K562 (cell line): ENCODE results near the gene TMEM271. TPM values are rescaled to one million over a fixed set of nuclear protein-coding genes. Genes with fewer than 3 reads are reported as not detected.

Experiments used
- ATAC-seq: fragments of 200-7000 bp; cut with Tn5 transposase; 3 replicates; pipeline ENCODE4 v1.9.1; 2020; ENCODE audit warnings: moderate library complexity
- BruUV-seq: library from RNA; stranded (reverse); fragments of 400-500 nt; replicated peaks from 2 replicates; lab custom pipeline; 2021; lab: Mats Ljungman, UMichigan
- CTCF ChIA-PET: fragments of 300-600 bp; formaldehyde crosslinking; extraction: SDS; loops from one replicate; lab custom pipeline; 2021; ENCODE audit warnings: low intra/inter-chr PET ratio; lab: Yijun Ruan, JAX
- POLR2A ChIA-PET: fragments of 300-600, 350-650 bp; sonication (Branson Sonifier 250); formaldehyde crosslinking; extraction: SDS; loops from one replicate; lab custom pipeline; 2021; ENCODE audit warnings: antibody characterized with exemption, inconsistent platforms; lab: Yijun Ruan, JAX
- DNase-seq, 4 experiments: peaks; one replicate each; pipeline versions ENCODE4 v3.0.0 to v3.0.0-alpha.2; 2011 to 2018; ENCODE audit warnings: low spot score in 3 of 4, mixed read lengths in 3 of 4; ENCODE audit errors: extremely low read depth in 1 of 4
- FAIRE-seq: peaks from 2 replicates; lab custom pipeline; 2011; peaks lifted over from hg19 to GRCh38; lab: Jason Lieb, UNC
- H2AFZ ChIP-seq: 2 replicates; pipeline ENCODE4 v1.6.0; 2011; ENCODE audit warnings: low read depth, low read length, control low read depth, inconsistent platforms
- H3K27ac ChIP-seq: fragments of 200-600 bp; 3 replicates; pipeline ENCODE4 v1.8.0; 2011; ENCODE audit warnings: low read depth, mild to moderate bottlenecking, control low read depth, inconsistent platforms, low read length, moderate library complexity, mixed read lengths; ENCODE audit errors: extremely low read depth
- H3K27me3 ChIP-seq, 2 experiments: fragments of 300-600 bp in 1 of 2; 2 replicates in 1 of 2; 3 replicates in 1 of 2; pipeline versions ENCODE4 v1.6.0 to v1.8.0; 2011; ENCODE audit warnings: inconsistent platforms in 2 of 2, low read length in 2 of 2, mild to moderate bottlenecking in 1 of 2, mixed read lengths in 1 of 2, moderate library complexity in 1 of 2; ENCODE audit not compliant: control insufficient read depth in 2 of 2, insufficient read depth in 2 of 2
- H3K36me3 ChIP-seq: fragments of 300-600 bp; 3 replicates; pipeline ENCODE4 v1.8.0; 2011; ENCODE audit warnings: mild to moderate bottlenecking, low read length, inconsistent platforms; ENCODE audit not compliant: control insufficient read depth, insufficient read depth
- H3K4me1 ChIP-seq, 2 experiments: fragments of 200-600 bp in 1 of 2; replicated peaks in 1 of 2; 2 replicates in 1 of 2; 3 replicates in 1 of 2; pipeline versions ENCODE4 v1.5.1 to v1.8.0; 2011; ENCODE audit warnings: inconsistent platforms in 2 of 2, low read length in 2 of 2, mild to moderate bottlenecking in 1 of 2, mixed read lengths in 1 of 2, moderate library complexity in 1 of 2; ENCODE audit not compliant: control insufficient read depth in 2 of 2, insufficient read depth in 2 of 2
- H3K4me2 ChIP-seq: 2 replicates; pipeline ENCODE4 v1.6.1; 2011; ENCODE audit warnings: low read length, control low read depth, inconsistent platforms, mixed read lengths; ENCODE audit not compliant: insufficient read depth
- H3K4me3 ChIP-seq: fragments of 200-600 bp; sonication (generic), shearing (Covaris generic); 2 replicates; pipeline ENCODE4 v1.5.1; 2016; ENCODE audit warnings: control low read depth, inconsistent platforms
- H3K79me2 ChIP-seq: fragments of 200-600 bp; 3 replicates; pipeline ENCODE4 v1.8.0; 2011; ENCODE audit warnings: low read length, inconsistent platforms; ENCODE audit not compliant: control insufficient read depth, insufficient read depth
- H3K9ac ChIP-seq, 2 experiments: 2 replicates each; pipeline versions ENCODE4 v1.6.0 to v1.6.1; 2011; ENCODE audit warnings: low read depth in 2 of 2, low read length in 2 of 2, control low read depth in 1 of 2, inconsistent platforms in 1 of 2, mild to moderate bottlenecking in 1 of 2, mixed read lengths in 1 of 2; ENCODE audit not compliant: insufficient read depth in 1 of 2
- H3K9me1 ChIP-seq: one replicate; pipeline ENCODE4 v1.6.0; 2011; ENCODE audit warnings: inconsistent platforms, mild to moderate bottlenecking, low read length, moderate library complexity; ENCODE audit not compliant: control insufficient read depth, insufficient read depth
- H3K9me3 ChIP-seq: replicated peaks from 2 replicates; pipeline ENCODE4 v1.5.1; 2011; ENCODE audit warnings: low read depth, low read length, inconsistent platforms; ENCODE audit not compliant: control insufficient read depth, insufficient read depth
- H4K20me1 ChIP-seq: replicated peaks from 2 replicates; pipeline ENCODE4 v1.6.1; 2011; ENCODE audit warnings: low read length, inconsistent platforms, mixed read lengths; ENCODE audit not compliant: control insufficient read depth, insufficient read depth
- ATF1 ChIP-seq, 2 experiments: fragments of 450-650 bp in 1 of 2; IDR thresholded peaks; 2 replicates each; pipeline ENCODE4 v1.6.1; 2016; ENCODE audit warnings: missing compliant biosample characterization in 1 of 2, missing genetic modification characterization in 1 of 2
- EP400 ChIP-seq: fragments of 450-650 bp; IDR thresholded peaks from 2 replicates; pipeline ENCODE4 v1.6.1; 2017; ENCODE audit warnings: antibody characterized with exemption, mild to moderate bottlenecking, moderate library complexity
- MAFG ChIP-seq: fragments of 450-650 bp; conservative IDR thresholded peaks from 2 replicates; pipeline ENCODE4 v1.6.1; 2016; ENCODE audit warnings: missing genetic modification characterization, missing compliant biosample characterization
- NONO ChIP-seq, 2 experiments: fragments of 200-400 bp in 1 of 2; fragments of 450-650 bp in 1 of 2; formaldehyde crosslinking in 1 of 2; IDR thresholded peaks; 2 replicates each; pipeline ENCODE4 v1.6.1; 2017; ENCODE audit warnings: low read depth in 2 of 2, mild to moderate bottlenecking in 2 of 2, moderate library complexity in 2 of 2, low read length in 1 of 2
- XRCC5 ChIP-seq: fragments of 200-400 bp; formaldehyde crosslinking; IDR thresholded peaks from 2 replicates; pipeline ENCODE4 v1.6.1; 2017; ENCODE audit warnings: low read depth, mild to moderate bottlenecking, low read length
- ZBTB5 ChIP-seq: fragments of 450-650 bp; IDR thresholded peaks from 2 replicates; pipeline ENCODE4 v1.6.1; 2017; ENCODE audit warnings: antibody characterized with exemption
- ZNF184 ChIP-seq: sonication (generic); formaldehyde crosslinking; IDR thresholded peaks from 2 replicates; pipeline ENCODE4 v1.5.0; 2020; ENCODE audit warnings: missing genetic modification reagents
- ZNF408 ChIP-seq: fragments of 250-450 bp; sonication (Bioruptor Pico); IDR thresholded peaks from 2 replicates; pipeline ENCODE4 v1.4.0; 2020; ENCODE audit warnings: low read depth, mild to moderate bottlenecking, moderate library complexity
- WGBS: fragments of 100-300 bp; shearing (Covaris generic); methylation state at CpG from one replicate; pipeline ENCODE4 v1.1.6; 2016; ENCODE audit warnings: low coverage, mixed read lengths; ENCODE audit not compliant: insufficient coverage; ENCODE audit errors: missing lambda C conversion rate; 5-methylcytosine and 5-hydroxymethylcytosine counted together
- in situ Hi-C: fragments of 300-500 bp; cut with MboI; formaldehyde crosslinking; loops from 4 replicates; pipeline ENCODE4 v1.15.0; 2018; ENCODE audit warnings: inconsistent platforms, mixed read lengths
- intact Hi-C: fragments of 100-400 bp; cut with micrococcal nuclease; formaldehyde crosslinking; loops from 2 replicates; pipeline ENCODE4 v1.14.2; 2022
- polyA plus RNA-seq, 8 experiments: library from polyadenylated mRNA; depleted of rRNA in 4 of 8; stranded (reverse) in 5 of 8; unstranded in 3 of 8; fragments of >200 nt; fragmentation: Nextera tagmentation in 2 of 8; fragmentation: Illumina TruSeq in 1 of 8; extraction: Ambion mirVana in 2 of 8; extraction: Trizol in 1 of 8; gene quantifications; 2 replicates each; pipeline versions ENCODE4 v1.2.1 to v1.2.3, GENCODE V29; 2011 to 2014; ENCODE audit warnings: inconsistent platforms in 1 of 8, missing spikeins in 1 of 8
- total RNA-seq, 7 experiments: library from RNA; depleted of rRNA in 6 of 7; stranded (reverse); fragments of >200 nt in 6 of 7; fragmentation: Illumina TruSeq in 2 of 7; extraction: Trizol in 2 of 7; gene quantifications; 2 replicates each; pipeline versions ENCODE4 v1.2.1 to v1.2.3, GENCODE V29; 2011 to 2021; ENCODE audit warnings: low replicate concordance in 1 of 7

TMEM271 gene
- total and polyA plus RNA-seq, 9 of the 15 experiments (the other 6 are each of a cell fraction or from before 2014, with no cell fraction given): not detected

GRCh38 chr4:534576-535151 is 41.4 kb downstream of the TMEM271 start:
- Histone ChIP-seq H4K20me1 (no peaks in the 10 kb centered on the region), H3K27me3 (no peaks in the 10 kb centered on the region), H3K79me2 (no peaks in the 10 kb centered on the region), H2AFZ (no peak overlapping the region), H3K9me3 (peaks cover 4% of the 10 kb centered on the region; the same call in 1 of the 2 replicates), H3K36me3 (peaks cover 46% of the 10 kb centered on the region; the same call in 2 of the 3 replicates), H3K4me3 (no peak overlapping the region), H3K9me1 (no peaks in the 10 kb centered on the region), H3K27ac (no peak overlapping the region), H3K4me2 (no peak overlapping the region), H3K4me1 (peaks cover 0 to 3% of the 10 kb centered on the region in 2 experiments; a peak in 2 of 5 replicates), H3K9ac (no peak overlapping the region)
- no TSS peak for BruUV-seq
- WGBS: 87% methylated on average over 21 of the region's 22 CpGs
- no peak for FAIRE-seq
- POLR2A ChIA-PET: interaction anchor here (1.4 kb wide), 1 partner anchor 11 kb away, joined by 3 read pairs; no protein-coding TSS in a partner anchor
- DNase-seq: no peak
- intact Hi-C loops: no loop called here
- in situ Hi-C loops: no loop called here
- ATAC-seq: no peak
- TF ChIP-seq MAFG (tag): no peak
- no peak for TF ChIP-seq ATF1 (CRISPR knock-in tag; IDR thresholded peaks at IDR 0.05)
- no peak for TF ChIP-seq ATF1 (tag; IDR thresholded peaks at IDR 0.05)
- TF ChIP-seq EP400: no peak
- TF ChIP-seq XRCC5: no peak
- no peak for TF ChIP-seq ZBTB5
- no peak for TF ChIP-seq ZNF408 (CRISPR knock-in tag)
- no peak for TF ChIP-seq NONO (IDR thresholded peaks at IDR 0.05; ENCODE audit: low read depth in 2 of 2, low read length in 1 of 2)
- TF ChIP-seq ZNF184 (CRISPR knock-in tag): no peak
- TF ChIP-seq, all 486 proteins: peak for 0
- CTCF ChIA-PET: interaction anchor here (0.5 kb wide), 1 partner anchor 41 kb away, joined by 3 read pairs; no protein-coding TSS in a partner anchor
